MCF 10A (cell line): ENCODE data around the gene LPIN1. TPM values are rescaled to one million over a fixed set of nuclear protein-coding genes. Genes with fewer than 3 reads are reported as not detected.

ENCODE experiments used
- BruUV-seq: library from RNA; stranded (reverse); fragments of 400-500 nt; replicated peaks from 2 replicates; lab custom pipeline; 2021; lab: Mats Ljungman, UMichigan
- CTCF ChIA-PET: fragments of 300-600 bp; sonication (Branson Sonifier 250); formaldehyde crosslinking; extraction: SDS; loops from one replicate; lab custom pipeline; 2021; ENCODE audit warnings: antibody characterized with exemption, inconsistent platforms; lab: Yijun Ruan, JAX
- POLR2A ChIA-PET: fragments of 300-600, 350-650 bp; sonication (Branson Sonifier 250); formaldehyde crosslinking; extraction: SDS; loops from one replicate; lab custom pipeline; 2020; ENCODE audit warnings: antibody characterized with exemption, inconsistent platforms; lab: Yijun Ruan, JAX
- DNase-seq: peaks from one replicate; pipeline ENCODE4 v3.0.0-alpha.2; 2018; ENCODE audit not compliant: unreplicated experiment
- H3K27ac Mint-ChIP-seq: one replicate; pipeline ENCODE4 v1.8.0; 2022; ENCODE audit warnings: mild to moderate bottlenecking, low read depth, mixed read lengths; ENCODE audit not compliant: unreplicated experiment
- H3K27me3 Mint-ChIP-seq: one replicate; pipeline ENCODE4 v1.8.0; 2022; ENCODE audit warnings: mixed read lengths; ENCODE audit not compliant: insufficient read depth, unreplicated experiment
- H3K36me3 Mint-ChIP-seq: one replicate; pipeline ENCODE4 v1.8.0; 2022; ENCODE audit warnings: mild to moderate bottlenecking, moderate library complexity, mixed read lengths; ENCODE audit not compliant: insufficient read depth, unreplicated experiment
- H3K4me1 Mint-ChIP-seq: one replicate; pipeline ENCODE4 v1.8.0; 2022; ENCODE audit warnings: mixed read lengths; ENCODE audit not compliant: insufficient read depth, unreplicated experiment
- H3K4me3 Mint-ChIP-seq: one replicate; pipeline ENCODE4 v1.8.0; 2022; ENCODE audit warnings: mild to moderate bottlenecking, moderate library complexity, mixed read lengths; ENCODE audit not compliant: unreplicated experiment
- H3K9me3 Mint-ChIP-seq: one replicate; pipeline ENCODE4 v1.8.0; 2022; ENCODE audit warnings: mixed read lengths; ENCODE audit not compliant: unreplicated experiment
- intact Hi-C: fragments of 100-400 bp; cut with micrococcal nuclease; formaldehyde crosslinking; loops from 2 replicates; pipeline ENCODE4 v1.14.1; 2022
- total RNA-seq: library from RNA; stranded (reverse); gene quantifications from 2 replicates; pipeline ENCODE4 v1.2.3, GENCODE V29; 2022
- TF ChIP-seq, protein P1 (sequence below): fragments of 200-600 bp; IDR thresholded peaks from one replicate; pipeline ENCODE4 v1.8.0; 2022; ENCODE audit warnings: antibody characterized with exemption, mild to moderate bottlenecking; ENCODE audit not compliant: unreplicated experiment

The LPIN1 gene
- total RNA-seq, 1 experiment from 2014 or later: 65.7 TPM

DNA sequence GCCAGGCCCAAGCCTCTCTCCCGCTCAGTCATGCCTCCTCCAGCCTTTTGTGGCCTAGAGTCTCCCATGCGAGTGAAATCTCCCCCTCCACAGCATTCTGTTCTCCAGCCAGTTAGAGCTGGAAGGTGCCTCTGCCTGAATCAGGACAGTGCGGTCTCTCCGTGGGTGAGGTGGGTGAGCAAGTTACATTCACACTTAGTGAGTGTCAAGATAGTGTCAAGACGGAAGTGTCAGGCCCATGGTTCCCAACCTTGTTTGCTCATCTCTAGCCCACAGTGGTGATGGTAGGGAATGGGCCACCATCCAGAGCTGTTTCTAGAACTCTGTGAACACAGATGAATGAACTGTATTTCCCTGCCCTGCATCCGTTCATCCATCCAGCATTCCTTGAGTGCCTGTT lies 59.5 kb downstream of the LPIN1 start:
- no peak for DNase-seq
- Mint-ChIP-seq H3K4me3 (no peak overlapping the region), H3K27me3 (no peaks in the 10 kb centered on the region), H3K4me1 (no peaks in the 10 kb centered on the region), H3K27ac (no peak overlapping the region), H3K36me3 (peaks cover 100% of the 10 kb centered on the region), H3K9me3 (no peaks in the 10 kb centered on the region)
- BruUV-seq: no TSS peak
- TF ChIP-seq, protein P1, sequence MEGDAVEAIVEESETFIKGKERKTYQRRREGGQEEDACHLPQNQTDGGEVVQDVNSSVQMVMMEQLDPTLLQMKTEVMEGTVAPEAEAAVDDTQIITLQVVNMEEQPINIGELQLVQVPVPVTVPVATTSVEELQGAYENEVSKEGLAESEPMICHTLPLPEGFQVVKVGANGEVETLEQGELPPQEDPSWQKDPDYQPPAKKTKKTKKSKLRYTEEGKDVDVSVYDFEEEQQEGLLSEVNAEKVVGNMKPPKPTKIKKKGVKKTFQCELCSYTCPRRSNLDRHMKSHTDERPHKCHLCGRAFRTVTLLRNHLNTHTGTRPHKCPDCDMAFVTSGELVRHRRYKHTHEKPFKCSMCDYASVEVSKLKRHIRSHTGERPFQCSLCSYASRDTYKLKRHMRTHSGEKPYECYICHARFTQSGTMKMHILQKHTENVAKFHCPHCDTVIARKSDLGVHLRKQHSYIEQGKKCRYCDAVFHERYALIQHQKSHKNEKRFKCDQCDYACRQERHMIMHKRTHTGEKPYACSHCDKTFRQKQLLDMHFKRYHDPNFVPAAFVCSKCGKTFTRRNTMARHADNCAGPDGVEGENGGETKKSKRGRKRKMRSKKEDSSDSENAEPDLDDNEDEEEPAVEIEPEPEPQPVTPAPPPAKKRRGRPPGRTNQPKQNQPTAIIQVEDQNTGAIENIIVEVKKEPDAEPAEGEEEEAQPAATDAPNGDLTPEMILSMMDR: no peak
- ChIA-PET CTCF (interaction anchor here (0.5 to 2.1 kb wide), 3 partner anchors 20 to 1206 kb away, joined by 3 to 9 read pairs (median 3); no protein-coding TSS in a partner anchor), POLR2A (interaction anchor here (0.9 kb wide), 1 partner anchor 113 kb away, joined by 3 read pairs; no protein-coding TSS in a partner anchor)
- intact Hi-C loops: no loop called here

DNA sequence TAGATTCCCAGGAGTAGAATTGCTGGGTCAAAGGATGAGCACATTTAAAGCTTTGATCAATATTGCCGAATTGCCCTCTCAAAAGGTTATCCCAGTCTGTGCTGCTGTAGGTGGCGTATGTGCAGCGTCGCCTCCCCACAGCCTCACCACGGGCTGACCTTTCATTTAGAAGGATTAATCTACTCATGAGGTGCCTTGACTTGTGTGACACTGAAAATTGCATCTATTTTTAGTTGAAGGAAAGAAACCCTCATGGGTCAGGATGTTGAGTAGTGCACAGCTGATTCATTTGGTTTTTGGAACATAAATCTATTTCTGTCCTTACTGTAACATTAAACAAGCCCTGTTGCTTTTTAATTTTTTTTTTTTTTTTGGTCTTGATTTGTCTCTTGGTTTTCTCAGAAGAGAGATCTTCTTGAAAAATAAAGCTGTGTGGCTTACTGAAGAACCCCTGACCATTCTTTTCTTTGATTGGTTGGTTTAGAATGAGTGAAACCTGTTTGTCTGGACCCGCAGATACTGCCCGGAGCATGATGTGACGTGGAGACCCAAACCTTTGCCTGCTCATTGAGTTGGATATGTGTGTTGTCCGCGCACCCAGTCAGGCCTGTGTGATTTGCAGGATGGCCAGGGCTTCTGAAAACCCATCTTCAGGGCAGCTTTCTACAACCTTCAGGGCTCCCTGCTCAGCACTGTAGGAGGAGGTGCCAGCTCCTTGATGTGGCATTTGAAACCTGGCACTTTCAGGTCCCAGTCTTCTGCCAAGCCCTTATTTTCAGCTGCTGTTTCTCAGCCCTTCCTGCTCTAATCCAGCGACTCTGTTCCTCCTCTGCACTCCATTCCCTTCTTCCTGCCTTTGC lies 61.0 kb downstream of the LPIN1 start:
- Mint-ChIP-seq H3K4me1 (no peaks in the 10 kb centered on the region), H3K27me3 (no peaks in the 10 kb centered on the region), H3K4me3 (no peak overlapping the region), H3K36me3 (peaks cover 100% of the 10 kb centered on the region), H3K27ac (peak overlapping the region; percentile 75), H3K9me3 (no peaks in the 10 kb centered on the region)
- BruUV-seq: no TSS peak
- intact Hi-C loops: no loop called here
- no peak for DNase-seq
- CTCF ChIA-PET: interaction anchor here (0.6 to 0.9 kb wide), 2 partner anchors 28 to 53 kb away, joined by 3 to 4 read pairs; no protein-coding TSS in a partner anchor
- POLR2A ChIA-PET: interaction anchor here (0.8 to 1.2 kb wide), 2 partner anchors 16 to 25 kb away, joined by 3 to 4 read pairs; no protein-coding TSS in a partner anchor
- TF ChIP-seq, protein P1: no peak

DNA sequence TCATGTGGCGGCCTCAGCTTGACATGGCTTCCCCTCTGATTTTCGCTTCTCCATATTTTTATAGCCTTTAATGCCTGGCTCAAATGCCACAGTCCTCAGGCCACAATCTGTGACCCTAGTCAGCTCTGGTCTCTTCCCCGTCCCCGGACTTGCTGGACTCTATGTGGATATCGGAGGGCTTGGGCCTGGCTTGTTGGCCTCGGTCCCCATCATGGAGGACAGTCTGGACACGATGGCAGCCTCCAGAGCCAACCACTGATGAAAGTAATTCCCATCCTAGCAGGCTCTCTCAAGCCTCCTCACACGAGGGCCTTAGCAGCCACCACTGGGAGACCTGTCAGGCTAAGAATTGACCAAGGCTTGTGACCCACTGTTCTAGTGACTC lies 61.6 kb downstream of the LPIN1 start:
- H3K27me3 Mint-ChIP-seq: no peaks in the 10 kb centered on the region
- peak overlapping the region; percentile 75 for H3K27ac Mint-ChIP-seq
- TF ChIP-seq, protein P1: no peak
- no peaks in the 10 kb centered on the region for H3K4me1 Mint-ChIP-seq
- intact Hi-C loops: no loop called here
- CTCF ChIA-PET: interaction anchor here (0.9 kb wide), 1 partner anchor 29 kb away, joined by 4 read pairs; no protein-coding TSS in a partner anchor
- BruUV-seq: no TSS peak
- H3K9me3 Mint-ChIP-seq: no peaks in the 10 kb centered on the region
- no peak overlapping the region for H3K4me3 Mint-ChIP-seq
- H3K36me3 Mint-ChIP-seq: peaks cover 100% of the 10 kb centered on the region
- POLR2A ChIA-PET: no interaction called here
- DNase-seq: no peak

DNA sequence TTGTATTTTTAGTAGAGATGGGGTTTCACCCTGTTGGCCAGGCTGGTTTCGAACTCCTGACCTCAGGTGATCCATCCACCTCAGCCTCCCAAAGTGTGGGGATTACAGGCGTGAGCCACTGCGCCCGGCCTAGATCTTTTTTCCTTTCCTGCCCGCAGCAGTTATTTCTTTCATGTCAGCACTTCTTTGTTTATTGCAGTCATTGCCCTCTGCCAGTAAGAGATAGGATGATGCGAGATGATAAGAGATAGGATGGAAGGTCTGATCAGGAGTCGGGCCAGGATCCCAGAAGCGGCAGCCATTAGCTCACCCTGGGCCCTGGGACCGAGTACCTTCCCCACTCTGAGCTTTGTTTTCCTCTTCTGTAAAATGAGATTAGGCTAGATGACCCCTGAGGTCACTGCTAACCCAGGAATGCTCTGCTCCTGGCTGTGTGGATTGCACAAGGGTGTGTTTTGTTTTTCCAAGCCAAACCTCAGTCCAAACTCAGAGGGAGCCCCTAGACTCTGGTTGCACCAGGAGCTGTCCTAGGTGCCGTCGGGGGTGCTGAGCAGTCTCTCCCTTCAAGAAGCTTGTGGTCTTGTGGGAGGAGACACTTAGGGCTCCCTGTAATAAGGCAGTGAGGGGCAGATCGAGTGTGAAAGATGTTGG lies 63.3 kb downstream of the LPIN1 start:
- intact Hi-C loops: no loop called here
- POLR2A ChIA-PET: interaction anchor here (0.6 kb wide), 1 partner anchor 25 kb away, joined by 3 read pairs; no protein-coding TSS in a partner anchor
- no TSS peak for BruUV-seq
- TF ChIP-seq, protein P1: no peak
- H3K4me3 Mint-ChIP-seq: no peak overlapping the region
- no peak for DNase-seq
- H3K9me3 Mint-ChIP-seq: no peaks in the 10 kb centered on the region
- no peaks in the 10 kb centered on the region for H3K4me1 Mint-ChIP-seq
- no peaks in the 10 kb centered on the region for H3K27me3 Mint-ChIP-seq
- peaks cover 100% of the 10 kb centered on the region for H3K36me3 Mint-ChIP-seq
- no peak overlapping the region for H3K27ac Mint-ChIP-seq
- CTCF ChIA-PET: interaction anchor here (0.6 to 1.0 kb wide), 3 partner anchors 19 to 1518 kb away, joined by 3 to 5 read pairs (median 4); no protein-coding TSS in a partner anchor
